Measurements from ENCODE around the gene EVX2.

EVX2 gene

DNA sequence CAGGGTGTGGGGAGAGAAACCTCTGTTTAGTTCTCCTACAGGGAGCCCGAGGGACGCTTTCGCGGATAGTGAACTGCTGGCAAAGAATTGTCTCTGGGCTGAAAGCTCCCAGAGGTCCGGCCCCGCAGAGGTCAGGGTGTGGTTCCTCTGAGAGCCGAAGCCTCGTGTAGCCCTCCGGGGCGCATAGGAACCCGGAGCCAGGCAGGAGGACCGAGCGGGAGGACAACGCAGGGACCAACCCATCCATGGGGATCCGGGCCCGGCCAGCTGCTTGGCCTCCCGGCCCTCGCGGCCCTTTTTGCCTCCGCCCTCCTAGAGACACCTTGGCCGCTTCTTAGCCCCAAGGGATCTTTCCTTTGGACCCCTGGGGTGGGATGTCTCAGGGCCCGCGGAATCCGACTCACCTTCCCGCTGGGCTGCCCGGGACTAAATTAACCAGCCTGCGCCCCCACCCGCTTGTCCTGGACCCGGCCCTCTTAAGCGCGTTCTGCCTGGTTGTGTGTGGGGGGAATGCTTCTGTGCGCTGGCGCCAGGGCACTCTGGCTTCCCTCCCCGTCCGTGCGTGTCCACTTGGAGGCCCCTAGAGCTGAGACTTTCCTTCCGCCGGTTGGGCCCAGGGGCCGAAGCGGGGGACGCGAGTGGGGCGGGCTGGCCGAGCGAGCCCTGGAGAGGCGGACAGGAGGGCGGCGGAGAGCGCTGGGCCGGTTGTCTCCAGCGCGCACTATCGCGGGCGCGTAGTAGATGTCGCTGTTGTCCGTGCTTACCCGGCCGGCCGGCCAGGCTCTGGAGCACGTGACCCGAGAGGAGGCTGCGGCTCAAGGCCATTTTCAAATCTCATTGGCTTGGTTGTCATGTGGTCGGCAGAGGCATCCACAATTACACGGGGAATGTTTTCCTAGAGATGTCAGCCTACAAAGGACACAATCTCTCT, 32.4 kb upstream of the EVX2 start, which contains the start of gene HOXD10:
Gene HOXD10, plus strand, starts transcription at position 896 of the 931 bp plus-strand sequence. CDS start 56 bp downstream, outside the sequence.
- POLR2A ChIA-PET = no interaction called here
- peak within 1 kb of the TSS; percentile 34; the same call in 1 of the 2 replicates for H3K27ac ChIP-seq (ENCODE audit: extremely low read depth, low read depth, low read length)
- CTCF ChIA-PET = interaction anchor here (0.6 kb wide), 1 partner anchor 11 kb away, joined by 3 read pairs; no protein-coding TSS in a partner anchor
- H3K4me3 ChIP-seq (ENCODE audit: low read depth, low read length) = peak within 1 kb of the TSS; percentile 11; the same call in 1 of the 2 replicates
- no peaks in the 10 kb centered on the region for H3K9me3 ChIP-seq (ENCODE audit: control insufficient read depth, insufficient read depth, low read depth, low read length)
- H3K36me3 ChIP-seq (ENCODE audit: control insufficient read depth in 2 of 2, insufficient read depth in 1 of 2, low read length in 2 of 2) = peaks cover 17 to 99% of the 10 kb centered on the region in 2 experiments; a peak in 2 of 3 replicates
- no peaks in the 10 kb centered on the region for H3K4me1 ChIP-seq (ENCODE audit: control insufficient read depth, insufficient read depth, low read length)
- TF ChIP-seq MZF1 (tag by site-specific recombination; IDR thresholded peaks at IDR 0.05; ENCODE audit: borderline replicate concordance) = no peak
- TF ChIP-seq ZNF202 (tag by site-specific recombination; IDR thresholded peaks at IDR 0.05; ENCODE audit: borderline replicate concordance) = 0 out of 2 replicates have a peak, but pooled peaks have one; percentile 36
- peak; percentile 42; the same call in 1 of the 2 replicates for TF ChIP-seq ZNF585B (tag by site-specific recombination; IDR thresholded peaks at IDR 0.05)

DNA sequence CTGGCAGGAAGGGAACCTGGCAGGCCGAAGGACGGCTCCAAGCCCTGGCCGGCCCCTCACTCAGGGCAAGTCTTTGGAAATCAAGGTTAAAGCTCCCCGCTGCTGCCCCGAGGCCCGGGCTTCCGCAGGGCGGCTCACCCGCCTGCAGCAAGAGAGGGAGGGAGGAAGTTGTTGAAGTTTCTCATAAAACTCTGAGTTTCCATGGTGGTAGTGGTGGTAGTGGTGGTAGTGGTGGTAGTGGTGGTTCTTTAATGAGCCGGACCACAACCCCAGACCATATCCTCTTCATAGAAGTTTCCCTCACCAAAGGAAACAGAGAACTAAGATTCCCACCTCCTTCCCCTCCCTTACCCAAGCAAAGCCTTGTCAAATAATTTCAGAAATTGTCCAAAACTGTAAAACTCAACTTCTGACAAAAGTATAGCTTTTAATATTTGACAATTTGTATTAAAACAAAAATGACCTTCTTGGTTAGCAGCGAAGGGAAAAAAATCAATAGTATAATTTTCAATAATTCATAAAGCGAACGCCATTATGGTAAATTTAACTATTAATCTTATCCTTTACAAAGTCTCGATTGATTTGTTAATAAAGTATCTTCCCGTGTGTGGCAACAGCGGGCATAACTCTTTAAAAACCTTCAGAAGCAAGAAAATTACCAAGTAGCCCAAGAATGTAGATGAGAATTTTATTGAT, 31.3 kb upstream of the EVX2 start:
- H3K4me3 ChIP-seq (ENCODE audit: low read depth, low read length) = no peak overlapping the region
- ChIA-PET CTCF (interaction anchor here (0.7 to 0.9 kb wide), 2 partner anchors 12 to 551 kb away, joined by 3 to 4 read pairs; no protein-coding TSS in a partner anchor), POLR2A (no interaction called here)
- H3K4me1 ChIP-seq (ENCODE audit: control insufficient read depth, insufficient read depth, low read length) = no peaks in the 10 kb centered on the region
- peaks cover 26 to 99% of the 10 kb centered on the region in 2 experiments; a peak in 2 of 3 replicates for H3K36me3 ChIP-seq (ENCODE audit: control insufficient read depth in 2 of 2, insufficient read depth in 1 of 2, low read length in 2 of 2)
- H3K27ac ChIP-seq (ENCODE audit: extremely low read depth, low read depth, low read length) = no peak overlapping the region
- TF ChIP-seq ZNF768 (tag by site-specific recombination; IDR thresholded peaks at IDR 0.05) = no peak
- no peak for TF ChIP-seq ZEB2 (tag by site-specific recombination; IDR thresholded peaks at IDR 0.05)
- TF ChIP-seq, protein P1, sequence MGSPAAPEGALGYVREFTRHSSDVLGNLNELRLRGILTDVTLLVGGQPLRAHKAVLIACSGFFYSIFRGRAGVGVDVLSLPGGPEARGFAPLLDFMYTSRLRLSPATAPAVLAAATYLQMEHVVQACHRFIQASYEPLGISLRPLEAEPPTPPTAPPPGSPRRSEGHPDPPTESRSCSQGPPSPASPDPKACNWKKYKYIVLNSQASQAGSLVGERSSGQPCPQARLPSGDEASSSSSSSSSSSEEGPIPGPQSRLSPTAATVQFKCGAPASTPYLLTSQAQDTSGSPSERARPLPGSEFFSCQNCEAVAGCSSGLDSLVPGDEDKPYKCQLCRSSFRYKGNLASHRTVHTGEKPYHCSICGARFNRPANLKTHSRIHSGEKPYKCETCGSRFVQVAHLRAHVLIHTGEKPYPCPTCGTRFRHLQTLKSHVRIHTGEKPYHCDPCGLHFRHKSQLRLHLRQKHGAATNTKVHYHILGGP (tag by site-specific recombination; IDR thresholded peaks at IDR 0.05) = no peak
- TF ChIP-seq BCL11A (tag by site-specific recombination; IDR thresholded peaks at IDR 0.05; ENCODE audit: low read depth) = no peak
- no peak for TF ChIP-seq ZNF114 (tag by site-specific recombination; IDR thresholded peaks at IDR 0.05)
- no peak for TF ChIP-seq ZNF138 (tag by site-specific recombination; IDR thresholded peaks at IDR 0.05; ENCODE audit: borderline replicate concordance)
- TF ChIP-seq, protein P2, sequence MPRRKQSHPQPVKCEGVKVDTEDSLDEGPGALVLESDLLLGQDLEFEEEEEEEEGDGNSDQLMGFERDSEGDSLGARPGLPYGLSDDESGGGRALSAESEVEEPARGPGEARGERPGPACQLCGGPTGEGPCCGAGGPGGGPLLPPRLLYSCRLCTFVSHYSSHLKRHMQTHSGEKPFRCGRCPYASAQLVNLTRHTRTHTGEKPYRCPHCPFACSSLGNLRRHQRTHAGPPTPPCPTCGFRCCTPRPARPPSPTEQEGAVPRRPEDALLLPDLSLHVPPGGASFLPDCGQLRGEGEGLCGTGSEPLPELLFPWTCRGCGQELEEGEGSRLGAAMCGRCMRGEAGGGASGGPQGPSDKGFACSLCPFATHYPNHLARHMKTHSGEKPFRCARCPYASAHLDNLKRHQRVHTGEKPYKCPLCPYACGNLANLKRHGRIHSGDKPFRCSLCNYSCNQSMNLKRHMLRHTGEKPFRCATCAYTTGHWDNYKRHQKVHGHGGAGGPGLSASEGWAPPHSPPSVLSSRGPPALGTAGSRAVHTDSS (tag by site-specific recombination; IDR thresholded peaks at IDR 0.05) = no peak
- no peak for TF ChIP-seq ZNF660 (tag by site-specific recombination; IDR thresholded peaks at IDR 0.05)
- TF ChIP-seq ZNF433 (tag by site-specific recombination; IDR thresholded peaks at IDR 0.05; ENCODE audit: low read depth) = no peak
- no peak for TF ChIP-seq ZNF366 (tag by site-specific recombination; conservative IDR thresholded peaks at IDR 0.05)
- no peak for TF ChIP-seq ZNF843 (tag by site-specific recombination; IDR thresholded peaks at IDR 0.05)
- TF ChIP-seq, protein P3, sequence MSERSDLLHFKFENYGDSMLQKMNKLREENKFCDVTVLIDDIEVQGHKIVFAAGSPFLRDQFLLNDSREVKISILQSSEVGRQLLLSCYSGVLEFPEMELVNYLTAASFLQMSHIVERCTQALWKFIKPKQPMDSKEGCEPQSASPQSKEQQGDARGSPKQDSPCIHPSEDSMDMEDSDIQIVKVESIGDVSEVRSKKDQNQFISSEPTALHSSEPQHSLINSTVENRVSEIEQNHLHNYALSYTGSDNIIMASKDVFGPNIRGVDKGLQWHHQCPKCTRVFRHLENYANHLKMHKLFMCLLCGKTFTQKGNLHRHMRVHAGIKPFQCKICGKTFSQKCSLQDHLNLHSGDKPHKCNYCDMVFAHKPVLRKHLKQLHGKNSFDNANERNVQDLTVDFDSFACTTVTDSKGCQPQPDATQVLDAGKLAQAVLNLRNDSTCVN (tag by site-specific recombination; optimal IDR thresholded peaks at IDR 0.05) = no peak
- no peaks in the 10 kb centered on the region for H3K9me3 ChIP-seq (ENCODE audit: control insufficient read depth, insufficient read depth, low read depth, low read length)
